GM12878 (cell line): ENCODE results near the gene CSPG5.

Experiments
- BHLHE40 ChIP-seq, 2 experiments: fragments of 450-650 bp in 1 of 2; IDR thresholded peaks; 2 replicates each; pipeline ENCODE4 v1.6.1; 2011 to 2017; ENCODE audit warnings: low read depth in 2 of 2, borderline replicate concordance in 1 of 2, improper control_type of control experiment in 1 of 2, low read length in 1 of 2, mild to moderate bottlenecking in 1 of 2
- CREB1 ChIP-seq: IDR thresholded peaks from 2 replicates; pipeline ENCODE4 v1.6.1; 2012; ENCODE audit warnings: low read depth, mild to moderate bottlenecking, inconsistent platforms
- CTCF ChIP-seq, 3 experiments: IDR thresholded peaks in 2 of 3; conservative IDR thresholded peaks in 1 of 3; 2 replicates each; pipeline ENCODE4 v1.5.1; 2011; ENCODE audit warnings: low read depth in 3 of 3, low read length in 3 of 3, mild to moderate bottlenecking in 3 of 3, control low read depth in 2 of 3, moderate library complexity in 2 of 3, inconsistent platforms in 1 of 3, mixed read lengths in 1 of 3; ENCODE audit not compliant: control insufficient read depth in 2 of 3, insufficient read depth in 1 of 3; ENCODE audit errors: extremely low read depth in 1 of 3
- E4F1 ChIP-seq: fragments of 450-650 bp; IDR thresholded peaks from 2 replicates; pipeline ENCODE4 v1.6.1; 2018; ENCODE audit warnings: borderline replicate concordance, mild to moderate bottlenecking; ENCODE audit not compliant: partially characterized antibody
- EZH2 ChIP-seq: IDR thresholded peaks from 2 replicates; pipeline ENCODE4 v1.6.1; 2012; ENCODE audit warnings: low read depth, mild to moderate bottlenecking, control low read depth, inconsistent platforms, low read length, borderline replicate concordance; ENCODE audit not compliant: control insufficient read depth
- JUNB ChIP-seq: IDR thresholded peaks from 2 replicates; pipeline ENCODE4 v1.6.1; 2016; ENCODE audit warnings: antibody characterized with exemption, mild to moderate bottlenecking
- JUND ChIP-seq: IDR thresholded peaks from 2 replicates; pipeline ENCODE4 v1.6.1; 2012; ENCODE audit warnings: low read depth, mild to moderate bottlenecking, low read length, improper control_type of control experiment, moderate library complexity
- MEF2B ChIP-seq: fragments of 450-650 bp; IDR thresholded peaks from 2 replicates; pipeline ENCODE4 v1.6.1; 2018; ENCODE audit warnings: mild to moderate bottlenecking, moderate library complexity; ENCODE audit not compliant: partially characterized antibody, poor library complexity, severe bottlenecking
- POLR2A ChIP-seq: IDR thresholded peaks from 2 replicates; pipeline ENCODE4 v1.6.1; 2011; ENCODE audit warnings: low read depth, mild to moderate bottlenecking, low read length
- POU2F2 ChIP-seq: IDR thresholded peaks from 3 replicates; pipeline ENCODE4 v1.6.1; 2011; ENCODE audit warnings: low read depth, mild to moderate bottlenecking, low read length, borderline replicate concordance
- RFX5 ChIP-seq: IDR thresholded peaks from 2 replicates; pipeline ENCODE4 v1.6.1; 2011; ENCODE audit warnings: low read depth, low read length, improper control_type of control experiment
- SMC3 ChIP-seq: IDR thresholded peaks from 2 replicates; pipeline ENCODE4 v1.6.1; 2011; ENCODE audit warnings: low read length, improper control_type of control experiment, borderline replicate concordance
- TCF12 ChIP-seq: IDR thresholded peaks from 2 replicates; pipeline ENCODE4 v1.6.1; 2011; ENCODE audit warnings: low read depth, mild to moderate bottlenecking, low read length
- YBX1 ChIP-seq: fragments of 450-650 bp; IDR thresholded peaks from 2 replicates; pipeline ENCODE4 v1.6.1; 2016; ENCODE audit warnings: antibody characterized with exemption

- TF ChIP-seq SMC3 (no peak), BHLHE40 (IDR thresholded peaks at IDR 0.05; ENCODE audit: borderline replicate concordance in 1 of 2, low read depth in 2 of 2, low read length in 1 of 2) (no peak), JUND (no peak), CTCF (IDR thresholded peaks at IDR 0.05 in 2 of 3, conservative IDR thresholded peaks at IDR 0.05 in 1 of 3; ENCODE audit: control insufficient read depth in 2 of 3, extremely low read depth in 1 of 3, insufficient read depth in 1 of 3, low read depth in 3 of 3, low read length in 3 of 3) (no peak), RFX5 (no peak), POU2F2 (no peak), MEF2B (no peak), TCF12 (no peak), EZH2 (no peak), YBX1 (no peak), JUNB (no peak), E4F1 (no peak), POLR2A (no peak), CREB1 (no peak)
Observed at GRCh38 chr3:47617086-47618010, 38.7 kb upstream of the CSPG5 start.
